Amniotic stem cell (primary cell): Measurements from ENCODE around the gene SNCG.
"Not testable (repeated sequence)": the region's sequence is repeated elsewhere in the genome, so short reads cannot be mapped to it uniquely, and the experiment has no call there.

ENCODE experiments used
- DNase-seq: peaks from one replicate; lab custom pipeline; 2025; lab: John Stamatoyannopoulos, UW

Gene SNCG

GRCh38 chr10:86945361-86946212 is 12.8 kb upstream of the SNCG start:
- DNase-seq: no peak

- DNase-seq: no peak
Observed at GRCh38 chr10:86946213-86947155, 11.9 kb upstream of the SNCG start.

GRCh38 chr10:86947806-86948205 is 10.6 kb upstream of the SNCG start:
- not testable (repeated sequence) for DNase-seq

GRCh38 chr10:86950349-86950748 is 8.1 kb upstream of the SNCG start:
- DNase-seq: no peak

- no peak for DNase-seq
Observed at GRCh38 chr10:86951184-86951761, 7.1 kb upstream of the SNCG start.

GRCh38 chr10:86952106-86952505 is 6.3 kb upstream of the SNCG start:
- DNase-seq: no peak

DNA sequence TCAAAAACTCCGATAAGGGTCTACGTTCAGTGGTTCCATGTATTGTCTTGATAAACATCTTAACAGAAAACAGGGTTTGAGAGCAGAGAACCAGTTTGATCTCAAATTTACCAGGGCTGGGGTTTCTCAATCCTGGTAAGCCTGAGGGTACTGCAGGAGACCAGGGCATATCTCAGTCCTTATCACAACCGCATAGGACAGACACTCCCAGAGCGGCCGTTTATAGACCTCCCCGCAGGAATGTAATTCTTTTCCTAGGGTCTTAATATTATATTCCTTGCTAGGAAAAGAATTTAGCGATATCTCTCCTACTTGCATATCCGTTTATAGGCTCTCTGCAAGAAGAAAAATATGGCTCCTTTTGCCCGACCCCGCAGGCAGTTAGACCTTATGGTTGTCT is 5.7 kb upstream of the SNCG start:
- not testable (repeated sequence) for DNase-seq

GRCh38 chr10:86953747-86954680 is 4.4 kb upstream of the SNCG start:
- no peak for DNase-seq

GRCh38 chr10:86954681-86955500 is 3.5 kb upstream of the SNCG start:
- DNase-seq: no peak

DNA sequence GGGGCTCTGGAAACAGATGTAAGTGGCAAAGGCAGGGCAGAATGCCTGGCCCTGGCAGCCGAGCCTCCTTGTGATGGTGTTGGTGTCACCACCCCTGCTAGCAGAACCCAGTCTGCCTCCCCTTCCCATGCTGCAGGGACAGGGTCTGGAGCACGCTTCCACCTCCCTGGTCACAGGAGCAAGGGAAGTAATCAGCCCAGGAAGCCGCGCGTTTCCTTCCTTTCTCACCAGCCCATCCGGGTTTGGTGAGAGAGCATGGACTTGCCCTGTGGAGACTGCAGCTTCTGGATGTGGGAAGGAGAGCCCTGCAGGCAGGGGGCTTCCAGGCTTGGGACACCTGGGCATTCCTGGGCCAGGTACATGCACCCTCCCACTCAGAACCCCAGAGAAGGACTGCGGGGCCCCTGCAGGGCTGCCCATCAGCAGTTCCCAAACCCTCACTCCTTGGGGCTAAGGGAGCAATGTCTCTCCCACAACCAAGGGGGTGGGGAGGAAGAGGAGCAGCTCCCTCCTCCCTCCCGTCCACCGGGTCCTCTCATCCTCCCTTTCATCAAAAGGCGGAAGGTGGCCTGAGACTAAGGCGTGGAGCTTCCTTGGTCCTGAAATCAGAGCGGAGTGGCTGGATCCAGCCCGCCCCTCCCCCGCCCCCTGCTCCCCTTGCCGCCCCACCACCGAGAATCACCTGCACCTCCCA is 2.8 kb upstream of the SNCG start:
- no peak for DNase-seq

DNA sequence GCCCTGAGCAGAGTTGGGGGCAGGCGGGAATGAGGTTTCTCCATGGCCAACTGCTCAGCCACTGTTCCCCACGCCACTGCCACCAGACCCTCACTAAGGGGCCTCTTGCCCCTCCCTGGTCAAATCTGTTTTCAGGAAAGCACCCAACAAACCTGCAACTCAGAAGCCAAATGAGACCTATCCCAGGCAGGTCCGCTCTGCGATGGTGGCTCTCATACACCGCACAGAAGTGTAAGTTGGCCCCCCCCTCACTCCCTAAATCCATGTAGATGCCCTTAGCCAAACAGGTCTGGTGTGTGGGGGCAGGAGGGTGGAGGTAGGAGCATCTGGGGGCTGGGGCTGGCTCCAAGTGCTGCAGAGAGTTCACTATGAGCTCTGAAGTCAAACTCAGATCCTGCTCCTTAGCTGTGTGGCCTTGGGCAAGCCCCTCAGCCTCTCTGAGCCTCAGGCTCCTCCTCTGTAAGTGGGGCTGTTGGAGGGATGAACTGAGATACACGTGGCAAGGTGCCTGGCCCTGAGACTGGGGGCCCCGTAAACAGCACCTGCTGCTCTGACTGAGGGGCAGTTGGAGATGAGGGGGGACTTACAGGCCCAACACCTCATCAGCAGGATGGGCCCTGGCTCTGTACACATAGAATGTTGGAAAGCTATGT is 2.1 kb upstream of the SNCG start:
- no peak for DNase-seq

DNA sequence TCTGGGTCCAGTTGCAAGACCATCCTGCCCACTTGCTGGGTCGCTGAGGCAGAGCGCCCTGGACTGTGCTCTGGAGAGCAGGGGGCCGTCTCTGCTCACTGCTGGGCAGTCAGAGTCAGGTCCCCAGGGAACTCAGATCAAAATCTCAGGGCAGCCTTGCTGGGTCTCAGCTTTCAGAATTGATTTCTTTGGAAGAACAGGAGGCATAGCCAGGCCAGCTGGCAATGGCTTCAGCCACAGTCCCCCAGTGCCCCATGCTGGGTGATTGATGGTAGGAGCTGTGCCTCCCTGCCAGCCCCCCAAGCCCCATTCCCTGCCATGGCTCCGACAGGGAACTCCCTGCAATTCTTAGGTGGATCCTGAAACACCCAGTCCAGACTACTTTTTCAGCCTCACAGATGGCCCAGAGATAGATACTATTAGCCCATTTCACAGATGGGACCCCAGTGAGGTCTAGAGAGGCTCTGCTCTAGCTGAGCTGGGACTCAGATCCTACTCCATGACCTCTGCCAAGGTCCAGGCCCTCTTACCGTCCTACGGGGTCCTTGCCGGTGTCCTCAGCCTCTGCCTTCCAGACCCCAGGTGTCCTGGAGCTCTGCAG is 1.5 kb upstream of the SNCG start:
- no peak for DNase-seq

DNA sequence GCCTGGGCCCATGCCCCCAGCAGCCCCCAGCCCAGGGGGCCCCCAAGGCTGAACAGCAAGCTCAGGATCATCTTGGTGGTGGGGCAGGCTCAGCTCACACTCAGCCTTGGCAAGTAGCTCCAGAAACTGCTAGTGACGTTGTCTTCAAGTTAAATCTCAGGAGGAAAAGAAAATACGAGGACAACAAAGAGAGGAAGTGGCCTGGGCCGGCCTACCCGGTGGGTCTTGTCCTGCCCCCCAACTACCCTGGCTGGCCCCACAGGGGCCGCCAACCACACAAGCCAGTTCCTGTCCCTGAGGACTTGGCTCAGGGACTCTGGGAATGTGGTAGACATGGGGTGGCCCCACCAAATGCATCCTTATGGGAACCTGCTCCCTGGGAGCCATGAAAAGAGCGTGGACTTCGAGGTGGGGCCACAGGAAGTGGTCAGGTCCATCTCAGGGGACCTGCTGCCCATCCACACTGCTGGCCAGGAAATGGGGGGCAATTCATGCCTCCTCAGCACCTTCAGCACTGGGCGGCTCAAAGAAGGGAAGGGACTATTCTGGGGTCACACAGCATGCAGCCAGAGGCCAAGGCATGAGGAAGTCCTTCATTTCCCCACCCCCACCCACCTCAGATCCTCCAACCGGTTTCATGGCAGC is 806 bp upstream of the SNCG start, which contains the start of gene MMRN2:
TSS of gene MMRN2 (minus strand) at position 145 of the 645 bp plus-strand sequence. CDS start at position 71, 74 bp downstream.
- DNase-seq: no peak

DNA sequence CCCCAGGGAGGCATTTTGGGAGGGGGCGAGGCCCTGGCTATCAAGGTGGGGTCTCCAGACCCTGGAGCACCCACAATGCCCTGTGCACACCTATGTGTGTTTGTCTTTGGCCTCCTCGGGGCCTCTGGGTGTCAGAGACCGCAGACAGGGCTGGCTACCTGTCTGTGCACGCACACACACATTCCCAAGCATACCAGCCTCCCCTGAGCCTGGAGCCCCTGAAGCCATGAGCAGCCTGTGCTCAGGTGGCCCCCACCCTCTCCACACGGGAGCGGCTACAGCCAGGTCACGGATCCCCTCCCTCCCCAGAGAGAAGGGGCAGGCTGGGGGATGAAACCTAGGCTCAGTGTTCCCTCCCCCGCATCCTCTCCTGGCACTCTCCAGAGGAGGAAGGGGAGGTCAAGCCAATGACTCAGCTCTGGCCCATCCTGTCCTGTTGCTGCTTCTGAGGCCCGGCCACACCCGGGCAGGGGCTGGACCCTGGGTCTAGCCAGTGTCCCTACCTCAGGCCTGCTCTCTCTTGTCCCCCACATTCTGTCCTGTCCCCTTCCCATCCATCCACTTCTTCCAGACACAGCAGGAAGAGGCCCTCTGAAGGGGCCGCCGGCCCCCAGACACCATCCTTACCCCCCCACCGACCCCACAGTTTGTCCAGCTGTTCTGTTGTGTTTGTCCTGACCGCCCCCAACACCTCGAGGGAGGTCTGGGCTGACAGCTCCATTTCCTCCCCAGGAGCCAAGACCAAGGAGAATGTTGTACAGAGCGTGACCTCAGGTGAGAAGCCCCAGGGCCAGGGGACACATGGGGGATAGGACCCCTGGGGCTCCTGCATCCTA is 720 bp downstream of the SNCG start:
- no peak for DNase-seq

GRCh38 chr10:86959737-86960002 is 1.3 kb downstream of the SNCG start:
- no peak for DNase-seq

DNA sequence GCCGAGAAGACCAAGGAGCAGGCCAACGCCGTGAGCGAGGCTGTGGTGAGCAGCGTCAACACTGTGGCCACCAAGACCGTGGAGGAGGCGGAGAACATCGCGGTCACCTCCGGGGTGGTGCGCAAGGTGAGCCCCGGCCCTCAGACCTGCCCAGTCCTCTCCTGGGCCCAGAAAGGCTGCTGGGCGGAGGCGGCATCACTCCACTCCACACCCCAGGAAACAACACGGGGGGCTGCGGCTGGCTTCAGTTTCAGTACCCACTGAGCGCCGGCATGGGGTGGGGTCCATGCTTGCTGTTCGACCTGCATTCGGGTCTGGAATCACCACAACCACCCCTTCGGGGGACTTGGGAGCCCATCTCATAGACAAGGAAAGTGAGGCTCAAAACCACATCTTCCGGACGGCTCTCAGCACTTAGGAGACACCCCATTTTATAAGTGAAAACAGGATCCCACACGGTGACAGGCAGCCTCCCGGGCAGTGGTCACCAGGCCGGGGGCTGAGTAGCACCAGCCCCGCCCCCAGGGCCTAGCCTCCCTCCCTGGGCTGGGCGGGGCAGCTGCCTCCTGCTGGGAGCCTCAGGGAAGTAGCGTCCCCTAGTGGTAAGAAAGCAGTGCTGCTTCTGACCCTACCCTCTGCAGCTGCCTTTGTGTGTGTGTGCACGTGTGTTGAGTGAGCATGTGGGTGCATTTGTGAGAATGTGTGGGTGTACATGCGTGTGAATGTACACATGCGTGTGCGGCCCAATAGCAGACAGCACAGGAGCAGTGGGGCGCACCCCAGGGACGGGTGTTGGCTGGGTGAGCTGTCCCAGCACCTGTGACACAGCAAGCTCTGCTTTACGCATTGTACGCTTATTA is 1.8 kb downstream of the SNCG start:
- DNase-seq: no peak
